NCI-H2196 treated with DMSO at 0.1 percent for 48 hours (cell line): Measurements from ENCODE around the gene SPHK1.

Experiments
- DNase-seq: peaks from one replicate; lab custom pipeline; 2025; ENCODE audit not compliant: unreplicated experiment; lab: John Stamatoyannopoulos, UW

The SPHK1 gene

DNA sequence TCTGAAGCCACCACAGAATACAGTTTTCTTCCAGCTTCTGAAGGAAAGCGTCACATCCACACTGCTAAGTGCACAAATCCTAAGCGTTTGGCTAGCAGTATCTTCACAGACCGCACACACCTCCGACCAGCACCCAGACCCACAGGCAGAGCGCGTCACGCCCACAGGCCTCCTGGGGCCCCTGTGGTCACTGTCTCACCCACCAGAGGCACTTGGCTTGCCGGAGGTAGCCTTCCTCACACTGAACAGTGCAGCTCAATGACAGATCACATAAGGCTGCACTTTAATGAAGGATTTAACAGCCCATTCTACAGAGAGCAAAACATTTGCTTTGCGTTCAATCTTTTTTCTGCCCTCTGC, 21.2 kb downstream of the SPHK1 start:
- DNase-seq = no peak

DNA sequence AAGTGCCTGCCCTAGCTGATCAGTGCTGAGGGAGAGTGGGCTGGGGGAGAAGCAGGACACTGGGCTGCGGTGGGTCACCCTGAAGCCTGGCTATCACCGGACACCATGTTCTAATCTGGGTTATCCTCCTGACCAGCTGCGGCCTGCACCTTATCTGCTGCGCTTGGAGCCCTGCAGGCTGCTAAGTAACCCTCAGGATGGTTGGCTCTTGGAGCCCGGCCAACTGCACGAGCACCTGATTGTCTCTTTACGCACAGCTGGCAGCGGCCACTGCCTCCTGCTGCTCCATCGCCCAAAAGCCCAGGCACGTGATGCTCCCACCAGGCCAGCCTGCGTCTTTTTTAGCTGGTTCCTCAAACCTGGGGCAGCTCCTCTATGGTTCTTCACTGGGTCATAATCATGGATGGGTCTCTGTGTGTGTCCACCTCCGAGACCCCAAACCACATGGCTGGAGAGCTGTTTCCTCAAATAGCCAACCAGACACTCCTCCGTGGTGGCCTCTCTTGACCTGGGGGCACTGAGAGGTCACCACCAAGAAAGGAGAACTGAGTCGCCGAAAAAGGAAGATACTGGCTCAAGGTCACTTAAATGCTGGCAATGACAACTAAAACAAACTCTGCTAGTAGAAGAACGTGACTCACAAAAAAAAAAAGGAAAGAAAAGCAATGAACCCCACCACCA, 21.7 kb downstream of the SPHK1 start:
- peak; percentile 93 for DNase-seq

DNA sequence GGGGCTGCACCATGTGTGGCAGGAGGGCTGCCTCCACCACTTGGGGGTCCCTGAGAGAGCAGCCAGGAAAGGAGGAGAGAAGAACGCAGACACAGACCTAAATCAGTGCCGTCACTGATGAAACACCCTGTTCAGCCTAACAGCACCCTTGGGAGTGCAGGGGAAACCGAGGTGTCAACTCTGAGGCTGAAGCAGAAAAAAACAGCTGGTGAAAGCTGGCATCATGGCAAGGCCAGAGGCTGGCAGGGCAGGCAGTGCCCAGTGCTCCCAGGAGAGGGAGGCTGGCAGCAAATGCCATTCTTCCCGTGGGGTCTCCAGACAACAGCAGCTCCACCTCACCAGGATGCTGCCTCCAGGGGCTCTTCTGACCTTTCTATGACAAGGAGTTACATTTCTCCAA, 23.1 kb downstream of the SPHK1 start:
- no peak for DNase-seq

DNA sequence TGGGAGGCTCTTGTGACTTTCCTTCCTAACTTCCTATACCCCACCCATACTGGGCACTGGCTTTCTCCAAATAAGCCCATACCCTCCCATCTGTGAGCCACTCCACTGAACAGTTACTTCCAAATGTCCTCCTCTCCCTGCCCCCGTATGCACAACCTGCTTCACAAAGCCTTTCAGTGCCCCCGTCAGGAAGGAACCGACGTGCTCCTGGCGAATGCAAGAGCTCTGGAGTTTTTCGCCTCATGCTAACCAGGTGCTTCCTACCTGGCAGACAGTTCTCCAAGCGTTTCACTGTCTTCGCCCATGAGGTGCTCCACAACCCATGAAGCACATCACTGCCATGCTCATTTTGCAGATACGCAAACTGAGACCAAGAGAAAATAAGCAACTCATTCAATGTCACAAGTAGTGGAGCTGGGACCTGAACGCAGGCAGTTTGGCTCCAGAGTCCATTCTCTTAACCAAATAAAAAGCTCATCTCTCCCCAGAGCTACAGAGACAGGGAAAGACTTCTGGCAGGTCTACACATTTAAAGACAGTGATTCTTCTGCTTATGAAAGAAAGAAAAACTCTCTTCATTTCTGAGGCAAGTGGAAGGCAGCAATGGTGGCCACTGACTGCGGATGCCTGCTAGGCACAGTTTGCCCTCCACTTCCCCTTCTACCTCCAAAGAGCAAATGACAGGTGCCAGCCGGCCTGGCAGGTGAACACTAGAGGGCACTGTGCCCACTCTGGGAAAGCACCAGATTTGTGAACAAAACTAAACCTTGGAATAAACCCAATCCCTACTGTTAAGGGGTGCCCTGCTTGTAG, 23.8 kb downstream of the SPHK1 start:
- peak; percentile 79 for DNase-seq

DNA sequence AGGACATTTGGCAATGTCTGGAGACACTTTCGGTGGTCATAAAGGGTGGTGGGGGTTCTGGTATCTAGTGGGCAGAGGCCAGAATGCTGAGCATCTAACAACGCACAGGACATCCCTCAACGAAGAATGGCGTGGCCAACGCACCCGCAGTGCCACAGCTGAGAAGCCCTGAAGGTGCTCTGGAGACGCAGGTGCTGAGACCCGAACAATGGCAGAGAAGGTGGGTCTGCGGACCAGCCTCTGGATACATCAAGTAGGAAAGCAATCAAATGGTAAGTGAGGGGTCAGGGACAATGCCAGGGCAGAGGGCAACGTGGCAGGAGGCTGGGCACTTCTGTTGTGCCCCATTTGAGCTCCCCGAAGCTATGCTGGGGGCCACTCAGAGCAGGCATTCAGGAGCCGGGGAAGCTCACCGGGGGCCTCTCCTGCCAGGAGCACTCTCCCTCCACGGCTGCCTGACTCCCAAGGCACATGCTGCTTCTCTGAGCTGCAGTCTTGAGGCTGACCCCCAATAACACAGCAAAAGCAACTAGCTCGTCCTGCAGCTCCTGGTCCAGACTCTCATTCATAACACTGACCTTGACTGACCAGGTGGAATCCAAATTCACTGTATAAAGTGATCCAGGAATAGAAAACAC, 26.0 kb downstream of the SPHK1 start:
- no peak for DNase-seq

DNA sequence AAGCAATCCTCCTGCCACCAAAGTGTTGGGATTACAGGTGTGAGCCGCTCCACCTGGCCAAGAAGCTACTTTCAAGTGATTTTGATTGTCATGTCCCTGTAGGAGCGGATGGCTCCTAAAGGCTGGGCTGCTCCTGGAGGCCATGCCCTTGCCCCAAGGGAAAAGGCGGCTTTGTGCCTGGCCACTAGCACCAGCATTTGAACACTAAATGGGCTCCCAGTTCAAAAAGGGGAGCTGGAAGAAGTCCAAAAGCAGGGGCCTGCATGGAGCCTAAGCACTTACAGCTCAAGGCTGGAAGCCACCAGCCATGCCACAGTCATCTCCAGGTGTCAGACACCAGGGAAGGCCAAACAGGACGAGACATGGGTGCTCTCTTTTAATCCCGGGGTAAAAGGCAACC, 26.8 kb downstream of the SPHK1 start:
- no peak for DNase-seq

DNA sequence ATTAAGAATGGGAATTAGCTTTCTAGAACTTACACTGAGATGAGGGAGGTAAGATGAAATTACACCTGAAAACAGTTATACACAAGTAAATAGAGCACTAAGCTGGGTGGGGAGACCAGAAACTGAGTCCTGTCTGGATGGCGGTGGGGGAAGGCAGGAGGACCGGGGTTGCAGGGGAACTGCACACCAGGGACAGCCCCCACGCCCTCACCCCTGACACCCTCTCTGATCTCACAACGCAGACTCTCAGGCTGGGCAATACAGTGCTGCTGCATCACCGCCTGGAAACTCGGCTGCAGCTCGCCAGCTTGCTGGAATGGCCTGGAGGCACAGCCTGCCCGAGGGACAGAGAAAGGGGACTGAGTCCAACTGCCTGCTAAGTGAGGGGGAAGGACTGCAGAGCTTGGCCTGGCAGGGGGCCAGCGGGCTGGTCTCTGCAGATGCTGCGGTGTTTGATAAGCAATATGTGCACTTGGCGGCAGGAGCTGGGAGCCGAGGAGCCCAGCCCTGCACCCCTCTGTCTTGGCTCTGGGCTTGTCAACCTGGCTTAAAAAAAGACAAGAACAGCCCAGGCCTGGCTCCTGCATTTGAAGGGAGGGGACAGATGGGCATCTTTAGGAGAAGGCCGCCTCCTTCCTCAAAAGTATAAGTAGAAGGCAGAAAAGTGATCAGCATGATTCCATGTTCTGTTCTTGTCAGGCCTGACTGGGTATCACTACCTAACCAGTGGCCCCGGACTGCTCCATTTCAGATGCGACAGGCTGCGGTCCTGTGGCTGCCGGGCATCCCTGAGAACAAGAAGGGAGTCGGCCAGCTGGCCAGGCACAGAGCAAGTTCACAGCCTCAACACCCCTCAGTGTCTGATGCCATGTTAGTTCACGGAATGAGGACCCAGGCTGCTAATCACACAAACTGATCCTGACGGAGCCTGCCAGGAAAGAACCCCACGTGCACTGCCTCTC, 30.2 kb downstream of the SPHK1 start:
- DNase-seq = peak; percentile 84

DNA sequence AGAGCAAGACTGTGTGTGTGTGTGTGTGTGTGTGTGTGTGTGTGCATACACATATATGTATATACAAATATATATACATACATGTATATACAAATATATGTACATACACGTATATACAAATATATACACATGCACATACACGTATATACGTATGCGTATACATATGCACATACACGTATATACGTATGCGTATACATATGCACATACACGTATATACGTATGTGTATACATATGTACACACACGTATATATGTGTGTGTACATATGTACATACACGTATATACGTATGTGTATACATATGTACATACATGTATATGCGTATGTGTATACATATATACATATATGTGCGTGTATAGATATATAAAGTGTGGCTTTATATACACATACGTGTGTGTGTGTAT, 31.4 kb downstream of the SPHK1 start:
- no peak for DNase-seq

DNA sequence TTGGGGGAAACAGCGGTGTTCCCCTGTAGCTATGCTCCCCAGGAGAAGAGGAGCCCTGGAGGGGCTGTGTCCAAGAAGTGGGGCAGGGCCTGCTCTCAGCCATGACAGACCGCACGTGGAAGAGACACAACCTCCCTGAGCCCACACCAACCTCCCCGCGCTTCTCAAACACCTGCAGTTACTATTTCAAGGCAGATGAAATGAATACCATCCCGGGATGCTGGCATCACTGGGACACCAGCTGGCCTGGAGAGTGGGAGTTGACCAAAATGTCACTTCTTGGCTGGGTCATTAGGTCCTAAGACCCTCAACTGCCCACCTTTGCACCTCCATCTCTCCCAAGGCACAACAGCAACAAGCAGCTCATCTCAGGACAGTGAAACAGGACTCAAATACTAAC, 32.0 kb downstream of the SPHK1 start:
- no peak for DNase-seq

DNA sequence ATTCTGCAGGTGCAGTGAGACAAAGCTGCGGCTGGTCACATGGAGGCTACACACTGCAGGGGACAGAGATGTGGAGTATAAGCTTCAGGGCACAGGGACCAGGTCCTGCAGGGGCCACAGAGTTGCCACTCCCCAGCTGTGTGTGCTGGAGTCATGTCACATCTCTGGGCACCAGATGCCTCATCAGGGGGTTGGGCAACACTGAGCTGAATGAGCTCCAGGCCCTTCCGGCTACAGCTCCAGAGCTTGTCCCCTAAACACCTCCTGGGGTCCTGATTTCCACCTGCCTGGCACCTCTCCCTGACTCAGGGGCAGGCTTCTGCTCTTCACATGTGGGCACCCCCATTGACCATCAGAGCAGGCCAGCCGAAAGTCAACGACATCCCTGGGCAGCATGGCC, 32.5 kb downstream of the SPHK1 start:
- no peak for DNase-seq

DNA sequence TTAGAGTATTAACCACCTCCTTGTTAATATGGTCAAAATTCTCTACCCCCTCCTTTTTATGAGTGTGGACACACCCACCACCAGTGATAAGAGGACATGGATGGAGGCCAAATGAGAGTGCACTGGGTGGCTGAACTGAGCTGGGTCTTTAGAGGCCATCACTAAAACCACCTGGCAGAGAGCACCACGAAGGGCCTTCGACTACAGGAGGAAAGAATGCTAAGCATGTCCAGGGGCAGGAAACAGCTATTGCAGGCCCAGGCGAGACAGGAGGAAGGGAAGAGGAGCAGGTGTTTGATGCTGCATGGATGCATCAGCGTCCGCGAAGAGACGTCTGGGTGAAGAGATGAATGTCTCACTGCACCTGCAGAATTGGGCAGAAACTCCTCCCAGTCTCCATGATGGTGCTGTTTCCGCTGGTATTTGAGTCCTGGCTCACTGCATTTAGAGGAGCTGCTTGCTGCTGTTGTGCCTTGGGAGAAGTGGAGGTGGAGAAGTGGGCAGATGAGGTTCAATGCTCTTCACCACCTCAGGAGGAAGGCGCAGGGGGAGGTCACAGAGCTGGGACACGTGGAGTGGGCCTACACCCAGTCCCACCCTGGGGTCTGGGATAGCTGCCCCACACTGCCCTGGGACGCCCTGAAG, 33.2 kb downstream of the SPHK1 start:
- DNase-seq = peak; percentile 98

DNA sequence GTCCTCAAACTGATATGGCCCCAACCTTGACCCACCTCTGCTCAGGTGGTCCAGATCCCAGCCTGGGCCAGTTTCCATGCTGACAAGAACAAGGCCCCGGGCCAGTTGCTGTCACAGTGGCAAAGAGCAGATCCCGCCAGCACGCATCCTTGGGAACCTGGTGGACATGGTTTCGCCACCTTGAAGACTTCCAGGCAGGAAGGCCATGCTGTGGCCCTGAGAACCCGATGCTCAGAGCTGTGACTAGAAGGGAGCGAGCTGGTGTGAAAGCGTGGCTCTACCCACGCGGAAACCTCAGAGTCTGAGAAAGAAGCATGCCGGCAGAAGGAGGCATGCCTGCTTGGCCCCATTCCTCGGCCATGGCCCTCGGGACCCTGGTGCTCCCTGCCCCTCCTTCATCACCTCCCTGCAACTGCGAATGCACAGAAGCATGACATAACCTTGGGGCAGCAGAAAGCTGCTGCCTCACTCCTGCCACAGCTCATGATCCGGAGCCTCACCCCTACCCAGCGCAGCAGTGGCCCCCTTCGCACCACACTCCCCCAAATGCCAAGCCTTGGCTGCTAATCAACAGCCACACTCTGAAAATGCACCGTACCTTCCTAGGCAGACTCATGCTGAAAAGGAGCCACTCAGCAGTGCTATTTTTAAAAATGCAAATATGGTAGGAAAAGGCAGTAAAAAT, 35.3 kb downstream of the SPHK1 start:
- peak; percentile 88 for DNase-seq

DNA sequence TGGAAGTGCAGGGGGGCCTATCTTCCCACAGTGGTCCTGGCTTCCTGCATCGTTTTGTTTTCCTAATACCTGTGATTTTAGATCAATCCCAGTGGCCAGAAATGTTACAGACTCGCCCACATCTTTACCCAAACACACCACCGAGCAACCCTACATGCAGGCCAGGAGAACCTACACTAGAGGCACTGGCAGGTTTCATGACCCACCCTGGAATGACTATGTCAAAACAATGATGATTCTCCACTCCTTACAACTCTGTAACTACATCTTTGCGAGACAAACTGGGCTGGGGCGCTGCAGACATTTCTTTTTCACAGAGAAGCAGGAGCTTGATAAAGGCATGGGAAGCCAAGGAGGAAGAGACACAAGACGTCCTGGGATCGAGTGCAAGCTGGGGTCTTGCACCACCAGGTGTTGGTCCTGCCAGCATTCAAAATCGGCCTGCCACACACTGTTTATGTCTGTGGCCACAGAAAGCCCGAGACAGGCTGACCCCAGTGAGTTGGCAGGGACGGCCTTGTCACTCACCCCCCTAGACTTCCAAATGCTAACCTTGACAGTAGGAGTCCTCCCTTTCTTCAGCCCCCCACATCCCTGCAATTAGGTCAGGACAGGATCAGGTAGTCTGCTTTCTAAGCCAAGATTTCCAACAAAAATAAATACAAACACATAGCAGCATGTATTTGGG, 36.1 kb downstream of the SPHK1 start:
- DNase-seq = no peak

DNA sequence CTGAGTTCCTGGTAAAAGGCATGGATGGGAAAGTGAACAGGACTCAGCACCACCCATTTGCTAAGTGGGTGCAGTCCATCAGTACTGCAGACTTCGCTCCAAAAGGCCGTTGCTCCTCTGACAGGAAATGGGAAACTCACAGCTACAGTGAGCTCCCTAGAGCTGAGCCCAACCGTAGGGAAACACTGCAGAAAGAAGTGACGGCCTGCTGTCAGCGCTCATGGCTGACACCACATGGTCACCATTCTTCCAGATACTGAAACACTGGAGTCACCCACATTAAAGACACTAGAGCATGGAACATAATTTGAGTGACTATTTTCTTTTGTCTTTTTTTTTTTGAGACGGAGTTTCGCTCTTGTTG, 36.6 kb downstream of the SPHK1 start:
- no peak for DNase-seq

DNA sequence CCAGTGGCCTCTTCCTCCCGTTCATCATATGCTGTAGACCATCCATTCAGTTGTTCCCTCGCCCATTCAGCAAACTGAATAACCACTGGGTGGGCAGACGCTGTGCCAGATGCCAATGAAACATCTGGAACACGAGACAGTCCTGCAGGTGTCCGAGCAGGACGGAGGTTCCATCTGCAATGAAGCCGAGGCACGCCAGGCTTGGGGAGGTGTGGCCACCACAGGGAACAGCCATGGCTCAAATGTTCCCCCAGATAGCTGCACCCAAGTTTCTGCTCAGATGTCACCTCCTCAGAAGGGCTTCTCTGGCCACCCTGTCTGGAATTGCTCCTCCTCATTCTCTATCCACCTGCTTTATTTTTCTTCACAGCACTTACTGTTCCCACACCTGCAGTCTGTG, 38.0 kb downstream of the SPHK1 start:
- no peak for DNase-seq

DNA sequence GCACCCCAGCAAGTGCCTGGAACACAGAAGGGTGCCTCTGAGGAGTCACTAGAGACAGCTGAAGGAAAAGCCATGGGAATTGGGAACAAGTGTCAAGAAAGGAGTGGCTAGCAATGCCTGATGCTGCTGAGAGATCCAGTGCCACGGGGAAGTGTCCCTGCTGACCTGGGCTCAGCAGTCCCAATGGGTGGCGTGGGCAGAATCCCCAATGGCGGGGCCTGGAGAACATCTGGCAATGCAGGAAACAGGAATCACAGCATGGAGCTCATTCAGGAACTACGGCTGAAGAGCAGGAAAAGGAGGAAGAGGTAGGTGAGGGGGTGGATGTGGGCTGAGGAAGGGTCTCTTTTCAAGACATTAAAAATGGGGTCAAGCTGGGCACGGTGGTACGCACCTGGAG, 38.5 kb downstream of the SPHK1 start:
- no peak for DNase-seq

DNA sequence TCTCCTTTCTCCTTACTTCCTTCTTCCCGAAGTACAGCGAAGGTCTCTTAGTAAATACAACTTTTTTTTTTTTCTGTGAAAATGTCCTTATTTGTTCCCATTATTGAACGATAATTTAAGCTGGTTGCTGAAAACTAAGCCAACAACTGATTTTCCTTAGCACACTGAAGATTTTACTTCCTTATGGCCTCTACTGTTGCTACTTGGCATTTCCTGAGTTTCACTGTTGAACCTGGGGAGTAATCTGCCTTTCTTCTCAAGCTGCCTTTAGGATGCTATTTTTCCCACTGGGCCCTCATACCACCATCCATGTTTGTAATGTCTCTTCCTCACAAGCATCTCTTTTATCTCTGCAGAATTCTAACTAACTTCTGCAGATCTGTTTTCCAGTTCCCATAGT, 42.4 kb downstream of the SPHK1 start:
- no peak for DNase-seq

DNA sequence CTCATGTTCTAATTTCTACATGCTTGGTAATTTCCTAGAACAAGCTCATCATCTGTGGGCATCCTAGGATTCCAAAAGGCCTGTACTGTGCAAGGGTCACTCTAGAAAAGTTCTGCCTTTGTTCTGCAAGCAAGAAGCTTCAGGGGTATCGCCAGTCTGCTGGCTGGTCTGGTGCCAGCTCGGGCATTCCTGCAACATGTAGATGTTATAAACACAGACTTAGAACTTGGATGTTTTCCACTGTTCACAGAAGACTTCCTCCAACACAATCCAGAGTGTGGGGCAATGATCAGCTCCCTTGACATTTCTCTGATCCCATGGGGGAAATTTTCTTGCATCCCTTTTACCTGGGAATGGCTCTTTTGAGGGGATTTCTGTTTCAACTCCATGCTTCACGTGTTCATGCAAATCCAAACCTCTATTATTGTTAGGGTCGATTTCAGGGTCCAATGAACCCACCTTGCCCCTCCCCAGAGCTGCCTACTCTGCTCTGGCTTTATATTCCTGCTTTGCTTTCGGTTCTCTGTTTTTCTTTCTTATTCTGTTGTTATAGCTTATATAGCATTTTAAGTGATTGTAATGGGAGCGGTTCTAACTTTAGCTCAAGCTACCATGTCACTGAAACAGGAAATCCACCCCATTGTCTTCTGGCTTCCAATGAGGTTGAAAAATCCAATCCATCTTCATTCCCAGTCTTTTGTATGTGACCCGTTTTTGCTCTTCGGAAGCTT, 43.3 kb downstream of the SPHK1 start:
- DNase-seq = no peak

DNA sequence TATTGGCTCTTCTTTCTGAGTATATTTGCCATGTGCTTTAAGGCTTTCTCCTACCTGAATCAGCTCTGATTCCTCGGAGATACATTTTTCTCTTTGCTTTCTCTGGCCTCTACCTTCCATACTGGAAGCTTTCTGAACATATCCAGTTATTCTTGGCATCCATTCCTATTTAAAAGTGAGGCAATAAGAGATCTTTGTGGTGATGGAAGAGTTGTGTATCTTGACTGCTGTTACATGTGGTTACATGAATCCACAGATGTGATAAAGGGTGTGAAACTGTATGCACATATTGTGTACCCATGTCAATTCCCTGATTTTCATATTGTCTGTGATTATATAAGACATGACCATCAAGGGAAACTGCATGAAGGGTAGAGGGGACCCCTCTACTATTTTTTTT, 44.1 kb downstream of the SPHK1 start:
- no peak for DNase-seq
